Smooth muscle cell (in vitro differentiated cells): ENCODE measurements around the gene LONRF2. TPM values are rescaled to one million over a fixed set of nuclear protein-coding genes. Genes with fewer than 3 reads are reported as not detected.

ENCODE experiments used
- DNase-seq: peaks from one replicate; lab custom pipeline; 2025; ENCODE audit not compliant: unreplicated experiment; lab: John Stamatoyannopoulos, UW
- H2AFZ ChIP-seq: fragments of 200-600 bp; sonication (generic); 2 replicates; pipeline ENCODE4 v1.6.0; 2016; ENCODE audit warnings: antibody characterized with exemption, low read depth, mild to moderate bottlenecking
- H3F3A ChIP-seq: fragments of 200-600 bp; sonication (generic); 2 replicates; pipeline ENCODE4 v1.6.0; 2017; ENCODE audit warnings: antibody characterized with exemption, low read depth
- H3K27ac ChIP-seq: fragments of 200-600 bp; sonication (generic); 2 replicates; pipeline ENCODE4 v1.5.1; 2016; ENCODE audit warnings: low read depth, mild to moderate bottlenecking
- H3K27me3 ChIP-seq: fragments of 200-600 bp; sonication (generic); 2 replicates; pipeline ENCODE4 v1.6.1; 2016; ENCODE audit warnings: low read depth, mild to moderate bottlenecking
- H3K36me3 ChIP-seq: fragments of 200-600 bp; sonication (generic); 2 replicates; pipeline ENCODE4 v1.5.1; 2016; ENCODE audit warnings: low read depth
- H3K4me1 ChIP-seq: fragments of 200-600 bp; sonication (generic); 2 replicates; pipeline ENCODE4 v1.5.1; 2016; ENCODE audit warnings: low read depth
- H3K4me2 ChIP-seq: fragments of 200-600 bp; sonication (generic); 2 replicates; pipeline ENCODE4 v1.6.0; 2016; ENCODE audit warnings: mild to moderate bottlenecking
- H3K4me3 ChIP-seq: fragments of 200-600 bp; sonication (generic); 2 replicates; pipeline ENCODE4 v1.5.1; 2016; ENCODE audit warnings: mild to moderate bottlenecking
- H3K79me2 ChIP-seq: fragments of 200-600 bp; sonication (generic); 2 replicates; pipeline ENCODE4 v1.6.0; 2016; ENCODE audit warnings: low read depth, mild to moderate bottlenecking
- H3K9ac ChIP-seq: fragments of 200-600 bp; sonication (generic); 2 replicates; pipeline ENCODE4 v1.6.0; 2016; ENCODE audit warnings: low read depth
- H3K9me3 ChIP-seq: fragments of 200-600 bp; sonication (generic); replicated peaks from 2 replicates; pipeline ENCODE4 v1.5.1; 2016; ENCODE audit warnings: low read depth
- H4K20me1 ChIP-seq: fragments of 200-600 bp; sonication (generic); 2 replicates; pipeline ENCODE4 v1.6.0; 2016; ENCODE audit warnings: low read depth
- WGBS: methylation state at CpG from one replicate; pipeline ENCODE4 v1.1.7; 2016; ENCODE audit warnings: low lambda C conversion rate; 5-methylcytosine and 5-hydroxymethylcytosine counted together
- polyA plus RNA-seq: library from polyadenylated mRNA; unstranded; fragments of >200 nt; fragmentation: Nextera tagmentation; extraction: Ambion mirVana; gene quantifications from 2 replicates; pipeline ENCODE4 v1.2.1, GENCODE V29; 2016
- total RNA-seq: library from RNA; depleted of rRNA; stranded (reverse); fragments of >200 nt; gene quantifications from 2 replicates; pipeline ENCODE4 v1.2.3, GENCODE V29; 2014
- TF ChIP-seq, protein P1 (sequence below): fragments of 200-600 bp; sonication (generic); IDR thresholded peaks from 2 replicates; pipeline ENCODE4 v1.5.1; 2017; ENCODE audit warnings: borderline replicate concordance, mild to moderate bottlenecking, antibody characterized with exemption; ENCODE audit not compliant: insufficient read depth, poor library complexity, severe bottlenecking

LONRF2 gene
- total and polyA plus RNA-seq, 2 experiments from 2014 or later, result 0.06 to 1.4 TPM

DNA sequence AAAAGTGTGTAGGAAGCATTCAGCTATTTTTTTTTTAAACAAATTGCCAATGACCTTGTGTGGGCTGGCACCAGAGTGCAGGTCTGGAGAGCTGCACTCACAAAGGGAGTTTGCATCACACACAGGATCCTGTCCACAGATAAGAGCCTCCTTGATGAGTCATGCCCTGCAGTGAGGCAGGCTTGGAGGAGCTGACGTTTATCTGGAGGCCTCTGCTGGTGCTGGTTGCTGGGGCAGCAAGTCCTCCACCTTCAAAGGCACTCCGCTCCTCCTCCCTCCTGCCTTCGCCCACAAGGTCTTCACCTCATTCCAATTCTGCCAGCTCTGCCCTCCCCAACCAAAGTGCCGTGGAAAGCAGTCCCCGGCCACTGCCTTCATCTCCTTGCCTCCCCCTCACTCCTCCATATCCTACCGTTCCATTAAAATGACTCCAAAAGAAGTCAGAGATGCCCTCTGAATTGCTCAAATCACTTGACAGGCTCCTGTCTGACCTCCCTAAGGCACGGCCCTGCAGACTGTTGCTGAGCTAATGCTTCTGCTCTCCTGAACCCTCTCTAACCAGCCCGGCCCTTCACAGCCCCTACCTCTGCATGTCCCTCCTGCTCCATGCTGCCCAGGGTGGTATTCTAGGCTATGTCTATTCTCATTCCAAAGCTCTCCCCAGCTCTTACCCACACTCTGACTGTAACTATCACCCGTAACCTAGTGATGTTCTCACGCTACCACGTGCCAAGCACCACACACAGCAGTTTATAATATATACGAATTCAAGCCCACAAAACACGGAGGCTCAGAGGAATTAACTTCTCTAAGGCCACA lies 30.9 kb downstream of the LONRF2 start:
- DNase-seq, result peak; percentile 16
- H3K4me1 ChIP-seq, result peaks cover 13% of the 10 kb centered on the region
- no peaks in the 10 kb centered on the region for H3K27me3 ChIP-seq
- H3K79me2 ChIP-seq, result no peaks in the 10 kb centered on the region
- no peaks in the 10 kb centered on the region for H3K9me3 ChIP-seq
- H3F3A ChIP-seq, result peaks cover 10% of the 10 kb centered on the region
- H3K27ac ChIP-seq, result peak overlapping the region; percentile 99
- 20% methylated on average over 11 of the region's 13 CpGs for WGBS
- H3K9ac ChIP-seq, result peak overlapping the region; percentile 97
- H3K4me2 ChIP-seq, result peak overlapping the region; percentile 80
- no peak overlapping the region for H2AFZ ChIP-seq
- no peak overlapping the region for H3K4me3 ChIP-seq
- no peaks in the 10 kb centered on the region for H3K36me3 ChIP-seq
- TF ChIP-seq, protein P1, sequence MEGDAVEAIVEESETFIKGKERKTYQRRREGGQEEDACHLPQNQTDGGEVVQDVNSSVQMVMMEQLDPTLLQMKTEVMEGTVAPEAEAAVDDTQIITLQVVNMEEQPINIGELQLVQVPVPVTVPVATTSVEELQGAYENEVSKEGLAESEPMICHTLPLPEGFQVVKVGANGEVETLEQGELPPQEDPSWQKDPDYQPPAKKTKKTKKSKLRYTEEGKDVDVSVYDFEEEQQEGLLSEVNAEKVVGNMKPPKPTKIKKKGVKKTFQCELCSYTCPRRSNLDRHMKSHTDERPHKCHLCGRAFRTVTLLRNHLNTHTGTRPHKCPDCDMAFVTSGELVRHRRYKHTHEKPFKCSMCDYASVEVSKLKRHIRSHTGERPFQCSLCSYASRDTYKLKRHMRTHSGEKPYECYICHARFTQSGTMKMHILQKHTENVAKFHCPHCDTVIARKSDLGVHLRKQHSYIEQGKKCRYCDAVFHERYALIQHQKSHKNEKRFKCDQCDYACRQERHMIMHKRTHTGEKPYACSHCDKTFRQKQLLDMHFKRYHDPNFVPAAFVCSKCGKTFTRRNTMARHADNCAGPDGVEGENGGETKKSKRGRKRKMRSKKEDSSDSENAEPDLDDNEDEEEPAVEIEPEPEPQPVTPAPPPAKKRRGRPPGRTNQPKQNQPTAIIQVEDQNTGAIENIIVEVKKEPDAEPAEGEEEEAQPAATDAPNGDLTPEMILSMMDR, result no peak
- H4K20me1 ChIP-seq, result no peaks in the 10 kb centered on the region

DNA sequence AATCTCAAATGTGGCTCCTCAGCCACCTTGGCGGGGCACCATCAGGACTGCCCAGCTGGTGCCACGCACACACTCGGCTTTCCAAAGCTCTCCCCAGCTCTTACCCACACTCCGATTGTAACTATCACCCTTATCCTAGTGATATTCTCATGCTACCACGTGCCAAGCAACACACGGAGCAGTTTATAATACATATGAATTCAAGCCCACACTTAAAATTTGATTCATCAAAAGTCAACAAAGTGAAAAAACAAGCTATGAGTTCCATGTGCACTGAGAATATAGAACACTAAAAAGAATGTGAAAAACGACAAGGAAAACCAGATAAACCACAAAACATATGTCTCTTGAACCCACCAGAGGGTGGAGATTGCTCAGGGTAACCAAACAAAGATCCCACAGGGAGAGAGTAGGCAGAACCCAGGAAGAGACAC lies 31.6 kb downstream of the LONRF2 start:
- no peaks in the 10 kb centered on the region for H3K36me3 ChIP-seq
- peak overlapping the region; percentile 13 for H3K4me2 ChIP-seq
- TF ChIP-seq, protein P1, result no peak
- no peaks in the 10 kb centered on the region for H3K9me3 ChIP-seq
- H3K27me3 ChIP-seq, result no peaks in the 10 kb centered on the region
- H3K27ac ChIP-seq, result peak overlapping the region; percentile 99
- peaks cover 10% of the 10 kb centered on the region for H3F3A ChIP-seq
- 58% methylated on average over 7 of the region's 7 CpGs for WGBS
- no peaks in the 10 kb centered on the region for H4K20me1 ChIP-seq
- DNase-seq, result no peak
- H2AFZ ChIP-seq, result no peak overlapping the region
- no peak overlapping the region for H3K4me3 ChIP-seq
- peaks cover 13% of the 10 kb centered on the region for H3K4me1 ChIP-seq
- H3K79me2 ChIP-seq, result no peaks in the 10 kb centered on the region
- peak overlapping the region; percentile 23 for H3K9ac ChIP-seq

DNA sequence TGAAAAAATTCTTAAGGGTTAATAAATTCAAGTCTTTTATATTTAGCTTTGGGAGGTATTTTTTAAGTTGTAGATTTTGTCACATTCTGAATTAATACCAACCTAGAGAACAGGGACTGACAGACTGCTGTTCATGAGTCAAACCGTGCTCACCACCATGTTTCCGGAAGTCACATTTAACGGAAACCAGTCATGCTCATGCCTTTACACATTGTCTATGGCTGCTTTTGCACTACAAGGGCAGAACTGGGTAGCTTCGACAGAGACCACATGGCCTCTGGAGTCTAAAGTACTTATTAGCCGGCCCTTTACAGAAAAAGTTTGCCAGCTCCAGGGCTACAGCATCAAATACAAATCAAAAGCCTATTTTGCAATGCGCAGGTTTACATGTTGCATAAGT lies 33.3 kb downstream of the LONRF2 start:
- DNase-seq, result no peak
- Histone ChIP-seq H3K4me2 (no peak overlapping the region), H3K27ac (no peak overlapping the region), H3K27me3 (no peaks in the 10 kb centered on the region), H3K9me3 (no peaks in the 10 kb centered on the region), H3K4me3 (no peak overlapping the region), H4K20me1 (no peaks in the 10 kb centered on the region), H3F3A (peaks cover 10% of the 10 kb centered on the region), H2AFZ (no peak overlapping the region), H3K79me2 (no peaks in the 10 kb centered on the region), H3K9ac (no peak overlapping the region), H3K4me1 (peaks cover 13% of the 10 kb centered on the region), H3K36me3 (no peaks in the 10 kb centered on the region)
- TF ChIP-seq, protein P1, result no peak
- WGBS, result 48% methylated on average over 6 of the region's 6 CpGs
